Measurements from ENCODE around the gene NAT16. TPM values are rescaled to one million over a fixed set of nuclear protein-coding genes. Genes with fewer than 3 reads are reported as not detected.
A peak's percentile ranks its signal among the peaks of the same experiment; 100 is the strongest.

Gene NAT16
- total and polyA plus RNA-seq, 2 of the 13 experiments (the other 11 are each of a cell fraction or from before 2014, with no cell fraction given): 0.04 TPM; not detected in 1

GRCh38 chr7:101125989-101126650 lies 54.0 kb downstream of the NAT16 start (continued):
- TF ChIP-seq, protein P1, sequence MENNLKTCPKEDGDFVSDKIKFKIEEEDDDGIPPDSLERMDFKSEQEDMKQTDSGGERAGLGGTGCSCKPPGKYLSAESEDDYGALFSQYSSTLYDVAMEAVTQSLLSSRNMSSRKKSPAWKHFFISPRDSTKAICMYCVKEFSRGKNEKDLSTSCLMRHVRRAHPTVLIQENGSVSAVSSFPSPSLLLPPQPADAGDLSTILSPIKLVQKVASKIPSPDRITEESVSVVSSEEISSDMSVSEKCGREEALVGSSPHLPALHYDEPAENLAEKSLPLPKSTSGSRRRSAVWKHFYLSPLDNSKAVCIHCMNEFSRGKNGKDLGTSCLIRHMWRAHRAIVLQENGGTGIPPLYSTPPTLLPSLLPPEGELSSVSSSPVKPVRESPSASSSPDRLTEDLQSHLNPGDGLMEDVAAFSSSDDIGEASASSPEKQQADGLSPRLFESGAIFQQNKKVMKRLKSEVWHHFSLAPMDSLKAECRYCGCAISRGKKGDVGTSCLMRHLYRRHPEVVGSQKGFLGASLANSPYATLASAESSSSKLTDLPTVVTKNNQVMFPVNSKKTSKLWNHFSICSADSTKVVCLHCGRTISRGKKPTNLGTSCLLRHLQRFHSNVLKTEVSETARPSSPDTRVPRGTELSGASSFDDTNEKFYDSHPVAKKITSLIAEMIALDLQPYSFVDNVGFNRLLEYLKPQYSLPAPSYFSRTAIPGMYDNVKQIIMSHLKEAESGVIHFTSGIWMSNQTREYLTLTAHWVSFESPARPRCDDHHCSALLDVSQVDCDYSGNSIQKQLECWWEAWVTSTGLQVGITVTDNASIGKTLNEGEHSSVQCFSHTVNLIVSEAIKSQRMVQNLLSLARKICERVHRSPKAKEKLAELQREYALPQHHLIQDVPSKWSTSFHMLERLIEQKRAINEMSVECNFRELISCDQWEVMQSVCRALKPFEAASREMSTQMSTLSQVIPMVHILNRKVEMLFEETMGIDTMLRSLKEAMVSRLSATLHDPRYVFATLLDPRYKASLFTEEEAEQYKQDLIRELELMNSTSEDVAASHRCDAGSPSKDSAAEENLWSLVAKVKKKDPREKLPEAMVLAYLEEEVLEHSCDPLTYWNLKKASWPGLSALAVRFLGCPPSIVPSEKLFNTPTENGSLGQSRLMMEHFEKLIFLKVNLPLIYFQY (CRISPR knock-in tag; IDR thresholded peaks at IDR 0.05; ENCODE audit: borderline replicate concordance): no peak; the same call in 1 of the 2 replicates
- TF ChIP-seq, protein P2, sequence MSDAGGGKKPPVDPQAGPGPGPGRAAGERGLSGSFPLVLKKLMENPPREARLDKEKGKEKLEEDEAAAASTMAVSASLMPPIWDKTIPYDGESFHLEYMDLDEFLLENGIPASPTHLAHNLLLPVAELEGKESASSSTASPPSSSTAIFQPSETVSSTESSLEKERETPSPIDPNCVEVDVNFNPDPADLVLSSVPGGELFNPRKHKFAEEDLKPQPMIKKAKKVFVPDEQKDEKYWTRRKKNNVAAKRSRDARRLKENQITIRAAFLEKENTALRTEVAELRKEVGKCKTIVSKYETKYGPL (CRISPR knock-in tag; IDR thresholded peaks at IDR 0.05): no peak
- TF ChIP-seq IKZF5 (CRISPR knock-in tag; IDR thresholded peaks at IDR 0.05) (peak; percentile 71; the same call in 1 of the 2 replicates), THRA (CRISPR knock-in tag; IDR thresholded peaks at IDR 0.05; ENCODE audit: borderline replicate concordance) (no peak), ZNF839 (CRISPR knock-in tag; IDR thresholded peaks at IDR 0.05; ENCODE audit: borderline replicate concordance) (no peak), ZNF556 (CRISPR knock-in tag; IDR thresholded peaks at IDR 0.05; ENCODE audit: borderline replicate concordance) (peak; percentile 16; the same call in 1 of the 2 replicates), DR1 (CRISPR knock-in tag; IDR thresholded peaks at IDR 0.05) (no peak), ZNF768 (CRISPR knock-in tag; IDR thresholded peaks at IDR 0.05) (no peak), FOXC1 (CRISPR knock-in tag; IDR thresholded peaks at IDR 0.05; ENCODE audit: borderline replicate concordance) (no peak)
- TF ChIP-seq, protein P3, sequence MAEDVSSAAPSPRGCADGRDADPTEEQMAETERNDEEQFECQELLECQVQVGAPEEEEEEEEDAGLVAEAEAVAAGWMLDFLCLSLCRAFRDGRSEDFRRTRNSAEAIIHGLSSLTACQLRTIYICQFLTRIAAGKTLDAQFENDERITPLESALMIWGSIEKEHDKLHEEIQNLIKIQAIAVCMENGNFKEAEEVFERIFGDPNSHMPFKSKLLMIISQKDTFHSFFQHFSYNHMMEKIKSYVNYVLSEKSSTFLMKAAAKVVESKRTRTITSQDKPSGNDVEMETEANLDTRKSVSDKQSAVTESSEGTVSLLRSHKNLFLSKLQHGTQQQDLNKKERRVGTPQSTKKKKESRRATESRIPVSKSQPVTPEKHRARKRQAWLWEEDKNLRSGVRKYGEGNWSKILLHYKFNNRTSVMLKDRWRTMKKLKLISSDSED (CRISPR knock-in tag; IDR thresholded peaks at IDR 0.05): no peak
- TF ChIP-seq, protein P4, sequence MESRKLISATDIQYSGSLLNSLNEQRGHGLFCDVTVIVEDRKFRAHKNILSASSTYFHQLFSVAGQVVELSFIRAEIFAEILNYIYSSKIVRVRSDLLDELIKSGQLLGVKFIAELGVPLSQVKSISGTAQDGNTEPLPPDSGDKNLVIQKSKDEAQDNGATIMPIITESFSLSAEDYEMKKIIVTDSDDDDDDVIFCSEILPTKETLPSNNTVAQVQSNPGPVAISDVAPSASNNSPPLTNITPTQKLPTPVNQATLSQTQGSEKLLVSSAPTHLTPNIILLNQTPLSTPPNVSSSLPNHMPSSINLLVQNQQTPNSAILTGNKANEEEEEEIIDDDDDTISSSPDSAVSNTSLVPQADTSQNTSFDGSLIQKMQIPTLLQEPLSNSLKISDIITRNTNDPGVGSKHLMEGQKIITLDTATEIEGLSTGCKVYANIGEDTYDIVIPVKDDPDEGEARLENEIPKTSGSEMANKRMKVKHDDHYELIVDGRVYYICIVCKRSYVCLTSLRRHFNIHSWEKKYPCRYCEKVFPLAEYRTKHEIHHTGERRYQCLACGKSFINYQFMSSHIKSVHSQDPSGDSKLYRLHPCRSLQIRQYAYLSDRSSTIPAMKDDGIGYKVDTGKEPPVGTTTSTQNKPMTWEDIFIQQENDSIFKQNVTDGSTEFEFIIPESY (CRISPR knock-in tag; IDR thresholded peaks at IDR 0.05): no peak
- TF ChIP-seq, protein P5, sequence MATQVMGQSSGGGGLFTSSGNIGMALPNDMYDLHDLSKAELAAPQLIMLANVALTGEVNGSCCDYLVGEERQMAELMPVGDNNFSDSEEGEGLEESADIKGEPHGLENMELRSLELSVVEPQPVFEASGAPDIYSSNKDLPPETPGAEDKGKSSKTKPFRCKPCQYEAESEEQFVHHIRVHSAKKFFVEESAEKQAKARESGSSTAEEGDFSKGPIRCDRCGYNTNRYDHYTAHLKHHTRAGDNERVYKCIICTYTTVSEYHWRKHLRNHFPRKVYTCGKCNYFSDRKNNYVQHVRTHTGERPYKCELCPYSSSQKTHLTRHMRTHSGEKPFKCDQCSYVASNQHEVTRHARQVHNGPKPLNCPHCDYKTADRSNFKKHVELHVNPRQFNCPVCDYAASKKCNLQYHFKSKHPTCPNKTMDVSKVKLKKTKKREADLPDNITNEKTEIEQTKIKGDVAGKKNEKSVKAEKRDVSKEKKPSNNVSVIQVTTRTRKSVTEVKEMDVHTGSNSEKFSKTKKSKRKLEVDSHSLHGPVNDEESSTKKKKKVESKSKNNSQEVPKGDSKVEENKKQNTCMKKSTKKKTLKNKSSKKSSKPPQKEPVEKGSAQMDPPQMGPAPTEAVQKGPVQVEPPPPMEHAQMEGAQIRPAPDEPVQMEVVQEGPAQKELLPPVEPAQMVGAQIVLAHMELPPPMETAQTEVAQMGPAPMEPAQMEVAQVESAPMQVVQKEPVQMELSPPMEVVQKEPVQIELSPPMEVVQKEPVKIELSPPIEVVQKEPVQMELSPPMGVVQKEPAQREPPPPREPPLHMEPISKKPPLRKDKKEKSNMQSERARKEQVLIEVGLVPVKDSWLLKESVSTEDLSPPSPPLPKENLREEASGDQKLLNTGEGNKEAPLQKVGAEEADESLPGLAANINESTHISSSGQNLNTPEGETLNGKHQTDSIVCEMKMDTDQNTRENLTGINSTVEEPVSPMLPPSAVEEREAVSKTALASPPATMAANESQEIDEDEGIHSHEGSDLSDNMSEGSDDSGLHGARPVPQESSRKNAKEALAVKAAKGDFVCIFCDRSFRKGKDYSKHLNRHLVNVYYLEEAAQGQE (IDR thresholded peaks at IDR 0.05; ENCODE audit: borderline replicate concordance in 1 of 2, low read depth in 1 of 2, low read length in 2 of 2): 0 out of 4 replicates have a peak, but pooled peaks of 1 of the 2 experiments have one; percentile 33
